ENCODE results near the gene CPNE9.

- TF ChIP-seq RCOR1 (IDR thresholded peaks at IDR 0.05; ENCODE audit: low read depth, low read length) (no peak), POLR2A (IDR thresholded peaks at IDR 0.05; ENCODE audit: low read length) (no peak), CTCF (IDR thresholded peaks at IDR 0.05) (no peak)
These were observed 29.1 kb downstream of the CPNE9 start for GRCh38 chr3:9732740-9733115.
